WTC11 (cell line): ENCODE data around the gene SNX9. TPM values are rescaled to one million over a fixed set of nuclear protein-coding genes. Genes with fewer than 3 reads are reported as not detected.

Experiments used
- ATAC-seq: fragments of 200-7000 bp; cut with Tn5 transposase; 2 replicates; pipeline ENCODE4 v1.10.0; 2021; ENCODE audit warnings: mild to moderate bottlenecking, moderate library complexity
- CTCF ChIA-PET: fragments of 300-600 bp; sonication (Branson Sonifier 250); formaldehyde crosslinking; loops from one replicate; lab custom pipeline; 2021; ENCODE audit warnings: antibody characterized with exemption; lab: Charles Lee
- POLR2A ChIA-PET: fragments of 350-600 bp; sonication (Branson Sonifier 250); formaldehyde crosslinking; loops from one replicate; lab custom pipeline; 2021; ENCODE audit warnings: antibody characterized with exemption; lab: Charles Lee
- DNase-seq: peaks from one replicate; pipeline ENCODE4 v3.0.0; 2021; ENCODE audit warnings: low spot score
- H3K27ac Mint-ChIP-seq: 2 replicates; pipeline ENCODE4 v1.8.0; 2021; ENCODE audit warnings: mixed read lengths
- H3K27me3 Mint-ChIP-seq: 2 replicates; pipeline ENCODE4 v1.8.0; 2021; ENCODE audit warnings: low read depth, mild to moderate bottlenecking, moderate library complexity, mixed read lengths
- H3K36me3 Mint-ChIP-seq: 2 replicates; pipeline ENCODE4 v1.8.0; 2021; ENCODE audit warnings: mixed read lengths
- H3K4me1 Mint-ChIP-seq: 2 replicates; pipeline ENCODE4 v1.8.0; 2022; ENCODE audit warnings: mixed read lengths
- H3K4me3 Mint-ChIP-seq: 2 replicates; pipeline ENCODE4 v1.8.0; 2021; ENCODE audit warnings: mild to moderate bottlenecking, moderate library complexity, mixed read lengths
- H3K9me3 Mint-ChIP-seq: 2 replicates; pipeline ENCODE4 v1.8.0; 2021; ENCODE audit warnings: mixed read lengths
- ATF3 ChIP-seq: sonication (generic); formaldehyde crosslinking; conservative IDR thresholded peaks from 2 replicates; pipeline ENCODE4 v1.8.1; 2022; ENCODE audit warnings: mild to moderate bottlenecking, missing genetic modification reagents
- E2F1 ChIP-seq: sonication (generic); formaldehyde crosslinking; IDR thresholded peaks from 2 replicates; pipeline ENCODE4 v1.8.0; 2022; ENCODE audit warnings: mild to moderate bottlenecking, missing genetic modification reagents
- E2F5 ChIP-seq: sonication (generic); formaldehyde crosslinking; IDR thresholded peaks from 2 replicates; pipeline ENCODE4 v1.8.1; 2022; ENCODE audit warnings: mild to moderate bottlenecking, moderate library complexity, missing genetic modification reagents
- ERG ChIP-seq: fragments of 250-450 bp; sonication (Bioruptor Pico); IDR thresholded peaks from 2 replicates; pipeline ENCODE4 v1.8.0; 2021; ENCODE audit warnings: mild to moderate bottlenecking
- ESRRA ChIP-seq: sonication (generic); formaldehyde crosslinking; IDR thresholded peaks from 2 replicates; pipeline ENCODE4 v1.8.1; 2022; ENCODE audit warnings: mild to moderate bottlenecking, missing genetic modification reagents, borderline replicate concordance
- FOXJ3 ChIP-seq: sonication (generic); formaldehyde crosslinking; IDR thresholded peaks from 2 replicates; pipeline ENCODE4 v1.9.0; 2021; ENCODE audit warnings: missing genetic modification reagents, mild to moderate bottlenecking, borderline replicate concordance
- FOXK1 ChIP-seq: sonication (generic); formaldehyde crosslinking; IDR thresholded peaks from 2 replicates; pipeline ENCODE4 v1.8.0; 2022; ENCODE audit warnings: mild to moderate bottlenecking, moderate library complexity, missing genetic modification reagents
- GRHL2 ChIP-seq: fragments of 250-450 bp; sonication (Bioruptor Pico); IDR thresholded peaks from 2 replicates; pipeline ENCODE4 v1.8.0; 2022; ENCODE audit warnings: mild to moderate bottlenecking, moderate library complexity; ENCODE audit not compliant: insufficient replicate concordance, severe bottlenecking
- NR2C2 ChIP-seq: sonication (generic); formaldehyde crosslinking; IDR thresholded peaks from 2 replicates; pipeline ENCODE4 v1.8.0; 2022; ENCODE audit warnings: mild to moderate bottlenecking, missing genetic modification reagents
- RELA ChIP-seq: sonication (generic); formaldehyde crosslinking; IDR thresholded peaks from 2 replicates; pipeline ENCODE4 v1.8.1; 2022; ENCODE audit warnings: missing genetic modification reagents, mild to moderate bottlenecking, borderline replicate concordance
- SMAD3 ChIP-seq: sonication (generic); formaldehyde crosslinking; IDR thresholded peaks from 2 replicates; pipeline ENCODE4 v1.8.0; 2022; ENCODE audit warnings: missing genetic modification reagents, mild to moderate bottlenecking, borderline replicate concordance
- SOX15 ChIP-seq: fragments of 250-450 bp; sonication (Bioruptor Pico); IDR thresholded peaks from 2 replicates; pipeline ENCODE4 v1.9.0; 2021; ENCODE audit warnings: mild to moderate bottlenecking
- TCF7 ChIP-seq: sonication (generic); formaldehyde crosslinking; IDR thresholded peaks from 2 replicates; pipeline ENCODE4 v1.8.0; 2022; ENCODE audit warnings: mild to moderate bottlenecking, low read depth, missing genetic modification reagents, moderate library complexity
- ZBTB43 ChIP-seq: sonication (generic); formaldehyde crosslinking; IDR thresholded peaks from 2 replicates; pipeline ENCODE4 v1.8.1; 2023; ENCODE audit warnings: mild to moderate bottlenecking, missing genetic modification reagents
- ZNF138 ChIP-seq: sonication (generic); formaldehyde crosslinking; conservative IDR thresholded peaks from 2 replicates; pipeline ENCODE4 v1.8.1; 2022; ENCODE audit warnings: mild to moderate bottlenecking, moderate library complexity, missing genetic modification reagents
- ZNF423 ChIP-seq: fragments of 250-450 bp; sonication (Bioruptor Pico); IDR thresholded peaks from 2 replicates; pipeline ENCODE4 v2.1.2; 2022; ENCODE audit warnings: mild to moderate bottlenecking, moderate library complexity
- total RNA-seq: library from RNA; stranded (reverse); gene quantifications from 3 replicates; pipeline ENCODE4 v1.2.3, GENCODE V29; 2021

Gene SNX9
- total RNA-seq, 1 experiment from 2014 or later: 35.0 TPM

- TF ChIP-seq NR2C2 (CRISPR knock-in tag): no peak
- ATAC-seq (no peak), DNase-seq (no peak)
- no peak overlapping the region for H3K27ac Mint-ChIP-seq
- no peak overlapping the region for H3K4me3 Mint-ChIP-seq
- H3K4me1 Mint-ChIP-seq: no peaks in the 10 kb centered on the region
- POLR2A ChIA-PET: no interaction called here
- CTCF ChIA-PET: interaction anchor here (0.7 kb wide), 1 partner anchor 116 kb away, joined by 3 read pairs; no protein-coding TSS in a partner anchor
- no peaks in the 10 kb centered on the region for H3K27me3 Mint-ChIP-seq
- H3K36me3 Mint-ChIP-seq: no peaks in the 10 kb centered on the region
- peaks cover 10% of the 10 kb centered on the region for H3K9me3 Mint-ChIP-seq
Measured at GRCh38 chr6:157785636-157786035, 37.4 kb upstream of the SNX9 start.

- DNase-seq: no peak
- H3K27ac Mint-ChIP-seq: no peak overlapping the region
- H3K36me3 Mint-ChIP-seq: no peaks in the 10 kb centered on the region
- peaks cover 12% of the 10 kb centered on the region for H3K9me3 Mint-ChIP-seq
- no peak for ATAC-seq
- H3K4me3 Mint-ChIP-seq: no peak overlapping the region
- H3K27me3 Mint-ChIP-seq: no peaks in the 10 kb centered on the region
- TF ChIP-seq TCF7 (CRISPR knock-in tag) (no peak), ZNF138 (CRISPR knock-in tag) (no peak), ESRRA (CRISPR knock-in tag) (no peak), FOXK1 (CRISPR knock-in tag) (no peak)
- ChIA-PET POLR2A (no interaction called here), CTCF (interaction anchor here (1.7 kb wide), 1 partner anchor 29 kb away, joined by 4 read pairs; no protein-coding TSS in a partner anchor)
- H3K4me1 Mint-ChIP-seq: no peaks in the 10 kb centered on the region
Measured at GRCh38 chr6:157786221-157786620, 36.8 kb upstream of the SNX9 start.

- ChIA-PET POLR2A (no interaction called here), CTCF (interaction anchor here (1.7 kb wide), 1 partner anchor 30 kb away, joined by 4 read pairs; no protein-coding TSS in a partner anchor)
- no peak overlapping the region for H3K27ac Mint-ChIP-seq
- H3K36me3 Mint-ChIP-seq: no peaks in the 10 kb centered on the region
- H3K4me3 Mint-ChIP-seq: no peak overlapping the region
- DNase-seq (no peak), ATAC-seq (no peak)
- H3K9me3 Mint-ChIP-seq: peaks cover 8% of the 10 kb centered on the region
- H3K4me1 Mint-ChIP-seq: no peaks in the 10 kb centered on the region
- TF ChIP-seq ZBTB43 (CRISPR knock-in tag): no peak
- no peak for TF ChIP-seq ESRRA (CRISPR knock-in tag)
- no peak for TF ChIP-seq SOX15 (CRISPR knock-in tag)
- TF ChIP-seq ATF3 (CRISPR knock-in tag): no peak
- TF ChIP-seq E2F1: no peak
- no peak for TF ChIP-seq ERG
- TF ChIP-seq RELA (CRISPR knock-in tag): no peak
- TF ChIP-seq FOXJ3 (CRISPR knock-in tag): no peak
- no peak for TF ChIP-seq ZNF423 (CRISPR knock-in tag)
- no peak for TF ChIP-seq GRHL2 (CRISPR knock-in tag)
- no peak for TF ChIP-seq E2F5 (CRISPR knock-in tag)
- no peak for TF ChIP-seq SMAD3
- no peaks in the 10 kb centered on the region for H3K27me3 Mint-ChIP-seq
Measured at GRCh38 chr6:157787080-157787479, 36.0 kb upstream of the SNX9 start.
